Hepatocyte (in vitro differentiated cells): ENCODE results near the gene GFY.

ENCODE experiments used
- CTCF ChIP-seq: fragments of 200-600 bp; sonication (generic); IDR thresholded peaks from 2 replicates; pipeline ENCODE4 v1.5.1; 2016; ENCODE audit warnings: antibody characterized with exemption, mild to moderate bottlenecking; ENCODE audit not compliant: poor library complexity
- EZH2 ChIP-seq: fragments of 200-600 bp; sonication (generic); IDR thresholded peaks from 2 replicates; pipeline ENCODE4 v1.6.1; 2016; ENCODE audit warnings: antibody characterized with exemption, mild to moderate bottlenecking, borderline replicate concordance

DNA sequence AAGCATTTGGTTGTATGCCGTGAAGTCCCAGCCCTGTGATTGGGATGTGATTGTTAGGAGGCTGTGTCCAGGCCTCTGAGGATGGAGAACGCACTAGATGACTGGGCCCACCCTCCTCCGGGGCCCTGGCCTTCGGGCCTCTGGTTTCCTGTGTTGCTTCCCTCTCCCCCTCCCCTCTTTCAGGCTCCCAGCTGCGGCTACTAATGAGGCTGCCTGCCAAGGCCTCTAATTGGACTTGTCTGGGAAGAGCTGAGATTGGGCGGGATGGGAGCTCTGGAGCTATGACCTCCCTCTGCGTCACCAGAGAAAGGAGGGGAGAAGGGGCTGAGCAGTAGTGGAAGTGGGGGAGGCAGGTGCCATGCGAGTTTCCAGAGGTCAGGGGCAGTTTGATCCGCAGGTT, 11.8 kb upstream of the GFY start:
- TF ChIP-seq CTCF = no peak
- TF ChIP-seq EZH2 = no peak
